ENCODE measurements around the gene TMEM217.

Gene TMEM217

GRCh38 chr6:37279366-37280134 lies 21.6 kb upstream of the TMEM217 start:
- DNase-seq = no peak

- no peak for DNase-seq
These were observed 19.1 kb upstream of the TMEM217 start for GRCh38 chr6:37277001-37277409.

GRCh38 chr6:37275350-37275749 lies 17.4 kb upstream of the TMEM217 start:
- DNase-seq = no peak

- DNase-seq = no peak
These were observed 15.7 kb upstream of the TMEM217 start for GRCh38 chr6:37273690-37274089.

GRCh38 chr6:37272834-37273566 lies 15.1 kb upstream of the TMEM217 start:
- no peak for DNase-seq

- DNase-seq = no peak
These were observed 11.2 kb upstream of the TMEM217 start for GRCh38 chr6:37269105-37269504.

GRCh38 chr6:37265860-37266259 lies 7.9 kb upstream of the TMEM217 start:
- DNase-seq = no peak

- DNase-seq = no peak
These were observed 7.1 kb upstream of the TMEM217 start for GRCh38 chr6:37265001-37265400.

- DNase-seq = no peak
These were observed 4.6 kb upstream of the TMEM217 start for GRCh38 chr6:37262446-37263026.

GRCh38 chr6:37261198-37261597 lies 3.3 kb upstream of the TMEM217 start:
- DNase-seq = no peak

- DNase-seq = no peak
These were observed 2.5 kb upstream of the TMEM217 start for GRCh38 chr6:37260444-37260843.

GRCh38 chr6:37260040-37260439 lies 2.1 kb upstream of the TMEM217 start:
- DNase-seq = no peak

GRCh38 chr6:37259191-37259590 lies 1.2 kb upstream of the TMEM217 start:
- DNase-seq = no peak

GRCh38 chr6:37258405-37259105 lies 611 bp upstream of the TMEM217 start:
- no peak for DNase-seq

- DNase-seq = no peak
These were observed 667 bp downstream of the TMEM217 start for GRCh38 chr6:37257320-37257633.

GRCh38 chr6:37256692-37257319 lies 1.1 kb downstream of the TMEM217 start:
- no peak for DNase-seq

- DNase-seq = no peak
These were observed 3.1 kb downstream of the TMEM217 start for GRCh38 chr6:37254881-37255280.

- no peak for DNase-seq
These were observed 4.4 kb downstream of the TMEM217 start for GRCh38 chr6:37253486-37254007.

- DNase-seq = no peak
These were observed 6.6 kb downstream of the TMEM217 start for GRCh38 chr6:37251211-37251780.

- peak; percentile 66 for DNase-seq
These were observed 13.3 kb downstream of the TMEM217 start for GRCh38 chr6:37244430-37245310.

- DNase-seq = no peak
These were observed 14.1 kb downstream of the TMEM217 start for GRCh38 chr6:37243816-37244370.

Measured in NCI-H1092 (cell line).